Large intestine (tissue), 3 donors: ENCODE measurements around the gene GNS. TPM values are rescaled to one million over a fixed set of nuclear protein-coding genes. Genes with fewer than 3 reads are reported as not detected.

Source experiments
- DNase-seq, 2 donors: peaks; one replicate each; pipeline versions ENCODE4 v3.0.0 to v3.0.0-alpha.2; 2013
- H3K27ac ChIP-seq: one replicate; pipeline ENCODE4 v1.5.1; 2013; ENCODE audit warnings: low read length
- H3K27me3 ChIP-seq: 2 replicates; pipeline ENCODE4 v1.6.1; 2013; ENCODE audit warnings: low read length; ENCODE audit not compliant: control insufficient read depth, insufficient read depth
- H3K36me3 ChIP-seq: 2 replicates; pipeline ENCODE4 v1.6.1; 2013; ENCODE audit warnings: low read length; ENCODE audit not compliant: control insufficient read depth, insufficient read depth
- H3K4me1 ChIP-seq: one replicate; pipeline ENCODE4 v1.6.1; 2013; ENCODE audit warnings: low read length; ENCODE audit not compliant: control insufficient read depth, insufficient read depth
- H3K4me3 ChIP-seq: one replicate; pipeline ENCODE4 v1.5.1; 2013; ENCODE audit warnings: low read length
- H3K9me3 ChIP-seq: one replicate; pipeline ENCODE4 v1.6.1; 2013; ENCODE audit warnings: mild to moderate bottlenecking, low read depth, low read length, moderate library complexity; ENCODE audit not compliant: control insufficient read depth
- WGBS: methylation state at CpG from one replicate; pipeline ENCODE4 v1.1.5; 2013; ENCODE audit warnings: low lambda C conversion rate; ENCODE audit not compliant: insufficient coverage; 5-methylcytosine and 5-hydroxymethylcytosine counted together
- polyA plus RNA-seq: library from polyadenylated mRNA; unstranded; fragments of 120-200 nt; gene quantifications from one replicate; pipeline ENCODE4 v1.2.1, GENCODE V29; 2013

GNS gene
- polyA plus RNA-seq, 1 donor: 337 TPM

DNA sequence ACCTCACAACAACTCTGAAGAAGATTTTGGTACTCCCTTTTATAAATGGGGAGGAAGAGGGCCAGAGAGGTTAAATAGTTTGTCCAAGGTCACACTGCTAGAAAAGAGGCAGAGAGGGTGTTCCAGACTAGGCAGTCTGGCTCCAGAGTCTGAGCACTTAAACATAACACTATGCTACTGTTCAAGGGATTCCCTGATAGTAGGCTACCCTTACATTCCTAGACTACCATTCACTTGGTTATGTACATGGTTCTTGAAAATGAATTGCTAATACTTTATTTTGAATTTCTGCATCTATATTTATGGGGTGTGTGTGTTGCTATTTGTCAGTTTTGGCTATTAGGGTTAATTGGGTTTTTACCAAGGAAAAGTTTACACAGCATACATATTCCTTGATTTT is 7.2 kb downstream of the GNS start:
- peaks cover 57% of the 10 kb centered on the region for H3K36me3 ChIP-seq
- peaks cover 8% of the 10 kb centered on the region for H3K4me1 ChIP-seq
- H3K4me3 ChIP-seq: no peak overlapping the region
- H3K27ac ChIP-seq: no peak overlapping the region
- DNase-seq: no peak
- no peaks in the 10 kb centered on the region for H3K27me3 ChIP-seq
- H3K9me3 ChIP-seq: no peaks in the 10 kb centered on the region

GRCh38 chr12:64749461-64750200 is 9.6 kb downstream of the GNS start:
- Histone ChIP-seq H3K4me3 (no peak overlapping the region), H3K4me1 (peaks cover 6% of the 10 kb centered on the region), H3K27me3 (no peaks in the 10 kb centered on the region), H3K36me3 (peaks cover 66% of the 10 kb centered on the region), H3K27ac (no peak overlapping the region), H3K9me3 (no peaks in the 10 kb centered on the region)
- no peak for DNase-seq
- WGBS: 86% methylated on average over 7 of the region's 15 CpGs

DNA sequence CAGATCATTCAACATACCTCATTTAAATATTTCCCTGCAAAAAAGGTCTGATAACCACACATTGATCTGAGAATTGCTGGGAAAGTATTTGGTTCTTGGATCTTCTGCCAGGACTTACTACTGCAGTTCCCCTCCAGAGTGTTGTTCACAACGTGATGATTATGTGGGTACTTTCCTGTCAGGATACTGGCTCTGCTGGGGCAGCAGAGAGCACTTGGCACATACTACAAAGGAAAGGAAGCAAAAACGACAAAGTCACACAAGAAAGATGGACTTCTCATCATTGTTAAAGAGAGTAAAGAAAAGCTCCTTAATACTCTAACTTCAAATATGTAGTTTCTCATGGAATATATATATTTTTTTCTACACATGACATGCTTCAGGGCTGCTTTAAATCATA is 11.5 kb downstream of the GNS start:
- WGBS: no CpG with 5 or more reads among the region's 2 CpGs
- no peak overlapping the region for H3K27ac ChIP-seq
- no peak for DNase-seq
- H3K4me3 ChIP-seq: no peak overlapping the region
- no peaks in the 10 kb centered on the region for H3K4me1 ChIP-seq
- H3K36me3 ChIP-seq: peaks cover 68% of the 10 kb centered on the region
- no peaks in the 10 kb centered on the region for H3K9me3 ChIP-seq
- H3K27me3 ChIP-seq: no peaks in the 10 kb centered on the region

DNA sequence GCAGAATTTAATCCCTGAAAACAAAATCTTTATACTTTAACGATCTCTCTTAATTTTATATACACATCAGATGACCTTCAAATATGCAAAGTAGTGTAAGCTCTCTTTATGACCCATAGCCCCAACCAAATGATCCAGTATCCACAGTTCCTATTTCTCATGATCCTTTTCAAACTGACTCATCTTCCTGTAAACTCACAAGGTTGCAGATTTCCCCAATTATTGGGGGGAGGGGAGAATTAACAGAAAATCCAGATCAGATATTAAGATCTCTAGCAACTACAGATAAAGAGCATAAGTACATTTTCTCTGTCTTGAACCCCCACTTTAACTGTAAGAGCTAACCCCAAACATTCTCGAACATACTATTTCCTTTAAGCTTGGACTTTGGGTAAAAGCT is 12.5 kb downstream of the GNS start:
- no CpG with 5 or more reads among the region's 2 CpGs for WGBS
- H3K4me1 ChIP-seq: no peaks in the 10 kb centered on the region
- no peak overlapping the region for H3K27ac ChIP-seq
- peaks cover 69% of the 10 kb centered on the region for H3K36me3 ChIP-seq
- H3K9me3 ChIP-seq: no peaks in the 10 kb centered on the region
- no peak overlapping the region for H3K4me3 ChIP-seq
- no peak for DNase-seq
- no peaks in the 10 kb centered on the region for H3K27me3 ChIP-seq

GRCh38 chr12:64745980-64746379 is 13.2 kb downstream of the GNS start:
- 88% methylated on average over 1 of the region's 2 CpGs for WGBS
- peaks cover 68% of the 10 kb centered on the region for H3K36me3 ChIP-seq

GRCh38 chr12:64745259-64745807 is 13.9 kb downstream of the GNS start:
- H3K9me3 ChIP-seq: no peaks in the 10 kb centered on the region
- WGBS: no CpG with 5 or more reads among the region's 7 CpGs
- H3K4me1 ChIP-seq: no peaks in the 10 kb centered on the region
- H3K27me3 ChIP-seq: no peaks in the 10 kb centered on the region
- no peak overlapping the region for H3K4me3 ChIP-seq
- no peak for DNase-seq
- H3K27ac ChIP-seq: no peak overlapping the region
- peaks cover 66% of the 10 kb centered on the region for H3K36me3 ChIP-seq

More at GRCh38 chr12:64745980-64746379, 13.2 kb downstream of the GNS start:
- no peaks in the 10 kb centered on the region for H3K4me1 ChIP-seq
- H3K27ac ChIP-seq: no peak overlapping the region
- no peak for DNase-seq
- no peaks in the 10 kb centered on the region for H3K27me3 ChIP-seq
- H3K9me3 ChIP-seq: no peaks in the 10 kb centered on the region
- H3K4me3 ChIP-seq: no peak overlapping the region

DNA sequence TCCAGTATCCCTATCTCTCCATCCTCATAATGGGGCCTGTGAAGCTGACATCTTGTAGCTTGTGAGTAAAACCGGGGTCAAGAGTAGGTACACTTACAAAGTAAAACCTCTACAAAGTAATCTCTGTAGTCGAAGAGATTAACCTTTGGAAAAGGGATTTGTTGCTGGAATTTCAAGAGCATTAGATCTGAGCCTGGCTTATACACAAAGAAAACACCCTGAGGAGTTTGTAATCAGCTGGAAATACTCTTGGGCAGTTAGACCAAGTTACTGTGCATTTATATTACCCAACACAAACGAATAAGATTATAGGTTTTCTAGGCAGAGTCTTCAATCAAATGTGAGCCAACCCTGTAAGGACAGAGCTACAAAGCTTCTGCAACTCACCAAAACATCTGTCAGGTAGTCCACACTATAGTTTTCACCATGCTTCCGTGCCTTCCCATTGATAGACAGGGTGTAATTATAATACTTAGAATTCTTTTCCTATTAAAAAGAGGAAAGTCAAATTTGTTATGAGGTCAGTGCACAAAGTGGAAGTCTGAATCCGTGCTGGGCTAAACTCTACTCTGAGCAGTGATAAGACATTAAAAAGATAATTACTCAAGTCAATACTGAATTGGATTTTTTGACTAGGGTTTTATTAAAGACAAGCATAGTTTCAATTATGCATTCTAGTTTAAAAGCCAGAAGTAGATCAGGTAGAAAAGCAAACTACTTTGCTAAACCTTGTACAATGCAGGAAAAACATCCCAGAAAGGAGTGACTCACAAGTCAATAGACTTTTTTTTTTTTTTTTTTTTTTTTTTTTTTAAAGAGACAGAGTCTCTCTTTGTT is 14.6 kb downstream of the GNS start:
- H3K27me3 ChIP-seq: no peaks in the 10 kb centered on the region
- no peaks in the 10 kb centered on the region for H3K9me3 ChIP-seq
- WGBS: 33% methylated on average over 1 of the region's 5 CpGs
- no peaks in the 10 kb centered on the region for H3K4me1 ChIP-seq
- no peak overlapping the region for H3K4me3 ChIP-seq
- H3K36me3 ChIP-seq: peaks cover 66% of the 10 kb centered on the region
- no peak overlapping the region for H3K27ac ChIP-seq
- no peak for DNase-seq

DNA sequence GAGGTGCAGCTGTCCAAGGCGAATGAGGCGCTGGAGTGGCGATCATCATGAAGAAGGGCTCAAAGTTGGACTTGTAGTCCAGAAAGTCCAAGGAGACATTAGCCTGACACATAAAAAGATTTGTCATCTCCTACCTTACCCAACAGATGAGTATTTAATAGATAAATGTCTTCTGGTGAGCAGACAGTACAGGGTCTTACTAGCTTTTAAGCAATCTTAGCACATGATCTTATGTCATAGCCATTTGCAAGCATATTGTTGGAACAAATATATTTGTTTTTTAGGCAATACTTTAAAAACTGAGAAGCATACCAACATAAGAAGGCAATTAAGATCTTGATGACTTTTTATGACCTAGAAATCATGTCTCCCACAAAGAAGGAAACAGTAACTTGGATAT is 16.0 kb downstream of the GNS start:
- peaks cover 73% of the 10 kb centered on the region for H3K36me3 ChIP-seq
- H3K9me3 ChIP-seq: no peaks in the 10 kb centered on the region
- DNase-seq: no peak
- no peaks in the 10 kb centered on the region for H3K27me3 ChIP-seq
- no peaks in the 10 kb centered on the region for H3K4me1 ChIP-seq
- H3K27ac ChIP-seq: no peak overlapping the region
- WGBS: 100% methylated on average over 1 of the region's 3 CpGs
- no peak overlapping the region for H3K4me3 ChIP-seq

GRCh38 chr12:64742416-64742815 is 16.8 kb downstream of the GNS start:
- no CpG with 5 or more reads among the region's 3 CpGs for WGBS
- Histone ChIP-seq H3K36me3 (peaks cover 72% of the 10 kb centered on the region), H3K9me3 (no peaks in the 10 kb centered on the region), H3K4me1 (no peaks in the 10 kb centered on the region), H3K27ac (no peak overlapping the region), H3K4me3 (no peak overlapping the region), H3K27me3 (no peaks in the 10 kb centered on the region)
- DNase-seq: no peak

DNA sequence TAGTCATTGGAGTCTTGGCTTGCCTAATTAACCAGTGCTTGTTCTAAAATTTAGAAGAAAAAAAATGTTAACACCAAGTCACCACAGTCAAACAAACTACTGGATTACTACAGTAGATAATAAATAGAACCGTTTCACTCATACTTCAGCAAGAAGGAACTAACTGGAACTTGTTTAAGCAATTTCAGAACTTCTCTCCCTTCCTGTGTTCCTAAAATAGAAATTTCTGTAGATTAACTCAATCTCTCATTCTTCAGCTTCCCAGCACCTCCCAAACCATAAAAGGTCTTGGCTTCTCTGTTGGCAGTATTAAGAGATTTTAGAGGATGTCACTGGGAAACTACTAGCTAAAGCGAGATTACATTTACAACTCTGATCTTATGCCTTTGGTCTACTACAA is 18.6 kb downstream of the GNS start:
- WGBS: no CpG with 5 or more reads among the region's 2 CpGs
- Histone ChIP-seq H3K36me3 (peaks cover 80% of the 10 kb centered on the region), H3K4me1 (no peaks in the 10 kb centered on the region)

More for the DNA sequence above, 18.6 kb downstream of the GNS start:
- H3K27me3 ChIP-seq: no peaks in the 10 kb centered on the region
- H3K27ac ChIP-seq: no peak overlapping the region
- H3K9me3 ChIP-seq: no peaks in the 10 kb centered on the region
- no peak overlapping the region for H3K4me3 ChIP-seq
- DNase-seq: no peak
